ENCODE measurements around the gene TBCD. TPM values are rescaled to one million over a fixed set of nuclear protein-coding genes. Genes with fewer than 3 reads are reported as not detected.
A peak's percentile ranks its signal among the peaks of the same experiment; 100 is the strongest.

The TBCD gene
- total RNA-seq, 4 donors from 2014 or later = 49.7 to 119 (median 71.5) TPM

DNA sequence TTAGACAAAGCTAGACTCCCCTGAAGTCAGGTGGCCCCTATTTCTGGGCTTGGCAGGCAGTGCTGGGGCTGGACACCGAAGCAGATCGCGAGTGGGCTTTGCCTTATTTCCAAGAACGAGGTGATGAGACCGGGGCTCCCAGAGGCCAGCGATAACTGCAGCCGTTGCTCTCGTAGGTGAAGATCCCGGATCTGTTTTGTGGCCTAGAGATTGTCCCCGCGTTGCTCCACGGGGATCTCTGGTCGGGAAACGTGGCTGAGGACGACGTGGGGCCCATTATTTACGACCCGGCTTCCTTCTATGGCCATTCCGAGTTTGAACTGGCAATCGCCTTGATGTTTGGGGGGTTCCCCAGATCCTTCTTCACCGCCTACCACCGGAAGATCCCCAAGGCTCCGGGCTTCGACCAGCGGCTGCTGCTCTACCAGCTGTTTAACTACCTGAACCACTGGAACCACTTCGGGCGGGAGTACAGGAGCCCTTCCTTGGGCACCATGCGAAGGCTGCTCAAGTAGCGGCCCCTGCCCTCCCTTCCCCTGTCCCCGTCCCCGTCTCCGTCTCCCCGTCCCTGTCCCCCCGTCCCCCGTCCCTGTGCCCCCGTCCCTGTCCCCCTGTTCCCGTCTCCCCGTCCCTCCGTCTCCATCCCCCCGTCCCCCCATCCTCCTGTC, 1.5 kb upstream of the TBCD start:
- no peak overlapping the region for H3K27ac ChIP-seq
- no peak for DNase-seq (ENCODE audit: low spot score in 2 of 2)
- H3K4me1 ChIP-seq = peaks cover 30% of the 10 kb centered on the region
- H3K36me3 ChIP-seq = no peaks in the 10 kb centered on the region
- H3K9me3 ChIP-seq = peaks cover 4% of the 10 kb centered on the region
- TF ChIP-seq CTCF (IDR thresholded peaks at IDR 0.05) (no peak), POLR2AphosphoS5 (IDR thresholded peaks at IDR 0.05) (no peak), EP300 (IDR thresholded peaks at IDR 0.05) (no peak), POLR2A (IDR thresholded peaks at IDR 0.05) (no peak)
- H3K27me3 ChIP-seq = no peaks in the 10 kb centered on the region
- 71% methylated on average over 36 of the region's 40 CpGs for WGBS
- H3K4me3 ChIP-seq = no peak overlapping the region

- peak overlapping the region; percentile 7 for H3K27ac ChIP-seq
- H3K9me3 ChIP-seq = peaks cover 4% of the 10 kb centered on the region
- H3K4me1 ChIP-seq = peaks cover 38% of the 10 kb centered on the region
- no peaks in the 10 kb centered on the region for H3K27me3 ChIP-seq
- 2% methylated on average over 21 of the region's 56 CpGs for WGBS
- peak overlapping the region; percentile 78 for H3K4me3 ChIP-seq
- TF ChIP-seq POLR2A (IDR thresholded peaks at IDR 0.05) = no peak
- TF ChIP-seq CTCF (IDR thresholded peaks at IDR 0.05) = no peak
- no peak for TF ChIP-seq POLR2AphosphoS5 (IDR thresholded peaks at IDR 0.05)
- no peak for TF ChIP-seq EP300 (IDR thresholded peaks at IDR 0.05)
- no peaks in the 10 kb centered on the region for H3K36me3 ChIP-seq
- no peak for DNase-seq (ENCODE audit: low spot score in 2 of 2)
Measured at GRCh38 chr17:82751171-82751570, 694 bp upstream of the TBCD start.

DNA sequence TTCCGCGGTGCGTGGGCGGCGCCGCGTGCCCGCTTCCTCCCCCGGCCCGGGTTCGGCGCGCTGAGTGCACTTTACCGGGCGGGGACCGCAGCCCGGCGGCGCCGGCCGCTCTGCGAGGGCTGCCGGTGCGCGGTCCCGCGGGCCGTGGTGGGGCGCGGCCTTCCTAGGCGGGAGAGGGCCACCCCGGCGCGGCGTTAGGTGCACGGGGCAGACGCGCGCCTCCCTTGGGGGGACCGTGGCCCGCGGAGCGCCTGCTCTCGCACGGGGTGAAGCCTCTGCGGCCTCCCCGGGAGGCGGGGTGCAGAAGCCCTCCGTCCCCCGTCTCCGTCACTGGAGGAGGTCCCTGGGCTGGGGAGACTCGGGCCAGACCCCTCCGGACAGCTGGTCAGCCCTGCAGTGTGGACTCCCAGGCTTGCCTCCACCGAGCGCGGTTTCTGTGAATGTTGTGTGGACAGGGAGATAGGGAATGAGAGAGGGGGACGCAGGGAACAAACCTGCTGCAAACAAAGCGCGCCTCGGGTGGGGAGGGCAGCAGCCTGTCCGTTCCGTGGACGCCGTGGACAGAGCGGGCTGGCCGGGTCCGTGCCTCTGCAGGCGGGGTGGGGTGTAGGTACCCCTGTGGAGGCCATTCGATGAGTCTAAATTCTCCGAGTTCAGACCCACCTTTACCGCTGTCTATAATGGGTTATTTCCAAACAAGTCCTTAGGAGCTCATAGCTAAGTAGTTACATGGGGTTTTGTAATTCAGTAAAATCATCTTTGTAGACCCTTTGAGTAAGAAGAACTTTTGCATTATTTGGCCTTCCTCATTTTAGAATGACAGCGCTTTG, 721 bp downstream of the TBCD start:
- no peaks in the 10 kb centered on the region for H3K27me3 ChIP-seq
- peak in 1 of 2 donors; percentile 76 for DNase-seq (ENCODE audit: low spot score in 2 of 2)
- H3K36me3 ChIP-seq = no peaks in the 10 kb centered on the region
- H3K27ac ChIP-seq = peak overlapping the region; percentile 87
- TF ChIP-seq POLR2A (IDR thresholded peaks at IDR 0.05) = no peak
- TF ChIP-seq POLR2AphosphoS5 (IDR thresholded peaks at IDR 0.05) = no peak
- no peak for TF ChIP-seq CTCF (IDR thresholded peaks at IDR 0.05)
- TF ChIP-seq EP300 (IDR thresholded peaks at IDR 0.05) = no peak
- peak overlapping the region; percentile 78 for H3K4me3 ChIP-seq
- WGBS = 2% methylated on average over 30 of the region's 72 CpGs
- H3K9me3 ChIP-seq = no peaks in the 10 kb centered on the region
- peaks cover 39% of the 10 kb centered on the region for H3K4me1 ChIP-seq

GRCh38 chr17:82753201-82753464, 1.3 kb downstream of the TBCD start:
- Histone ChIP-seq H3K27ac (no peak overlapping the region), H3K9me3 (no peaks in the 10 kb centered on the region), H3K4me3 (peak overlapping the region; percentile 78), H3K36me3 (no peaks in the 10 kb centered on the region), H3K4me1 (peaks cover 39% of the 10 kb centered on the region), H3K27me3 (no peaks in the 10 kb centered on the region)
- WGBS = 48% methylated on average over 8 of the region's 8 CpGs
- TF ChIP-seq EP300 (IDR thresholded peaks at IDR 0.05) = no peak
- TF ChIP-seq POLR2A (IDR thresholded peaks at IDR 0.05) = no peak
- no peak for TF ChIP-seq POLR2AphosphoS5 (IDR thresholded peaks at IDR 0.05)
- no peak for TF ChIP-seq CTCF (IDR thresholded peaks at IDR 0.05)
- DNase-seq (ENCODE audit: low spot score in 2 of 2) = no peak
